K562 (cell line): ENCODE results near the gene PNMA8A. TPM values are rescaled to one million over a fixed set of nuclear protein-coding genes. Genes with fewer than 3 reads are reported as not detected.

Experiments used
- C11orf30 ChIP-seq: fragments of 450-650 bp; IDR thresholded peaks from 2 replicates; pipeline ENCODE4 v1.6.1; 2016; ENCODE audit warnings: low read depth, mild to moderate bottlenecking
- CC2D1A ChIP-seq: fragments of 450-650 bp; IDR thresholded peaks from 2 replicates; pipeline ENCODE4 v1.6.1; 2017; ENCODE audit warnings: mild to moderate bottlenecking
- CREM ChIP-seq: IDR thresholded peaks from 2 replicates; pipeline ENCODE4 v1.6.1; 2014; ENCODE audit warnings: antibody characterized with exemption, low read depth
- CXXC5 ChIP-seq: fragments of 250-450 bp; sonication (Bioruptor Pico); IDR thresholded peaks from 2 replicates; pipeline ENCODE4 v1.8.0; 2022; ENCODE audit warnings: inconsistent platforms, mild to moderate bottlenecking, moderate library complexity
- TCF3 ChIP-seq: sonication (generic); formaldehyde crosslinking; IDR thresholded peaks from 2 replicates; pipeline ENCODE4 v1.4.0; 2020; ENCODE audit warnings: mild to moderate bottlenecking, missing genetic modification reagents
- TRIM24 ChIP-seq, 2 experiments: fragments of 450-650 bp; IDR thresholded peaks; 2 replicates each; pipeline ENCODE4 v1.6.1; 2016
- XRCC3 ChIP-seq: fragments of 450-650 bp; IDR thresholded peaks from 2 replicates; pipeline ENCODE4 v1.6.1; 2017; ENCODE audit warnings: mild to moderate bottlenecking, moderate library complexity
- ZFP36 ChIP-seq: fragments of 150-350 bp; IDR thresholded peaks from 2 replicates; pipeline ENCODE4 v1.6.1; 2018; ENCODE audit warnings: low read length, low read depth; ENCODE audit not compliant: partially characterized antibody
- ZNF589 ChIP-seq: fragments of 200-800 bp; sonication (Bioruptor generic); IDR thresholded peaks from 2 replicates; pipeline ENCODE4 v1.6.1; 2016; ENCODE audit warnings: low read depth, missing genetic modification characterization, missing compliant biosample characterization
- polyA plus RNA-seq, 8 experiments: library from polyadenylated mRNA; depleted of rRNA in 4 of 8; stranded (reverse) in 5 of 8; unstranded in 3 of 8; fragments of >200 nt; fragmentation: Nextera tagmentation in 2 of 8; fragmentation: Illumina TruSeq in 1 of 8; extraction: Ambion mirVana in 2 of 8; extraction: Trizol in 1 of 8; gene quantifications; 2 replicates each; pipeline versions ENCODE4 v1.2.1 to v1.2.3, GENCODE V29; 2011 to 2014; ENCODE audit warnings: inconsistent platforms in 1 of 8, missing spikeins in 1 of 8
- total RNA-seq, 7 experiments: library from RNA; depleted of rRNA in 6 of 7; stranded (reverse); fragments of >200 nt in 6 of 7; fragmentation: Illumina TruSeq in 2 of 7; extraction: Trizol in 2 of 7; gene quantifications; 2 replicates each; pipeline versions ENCODE4 v1.2.1 to v1.2.3, GENCODE V29; 2011 to 2021; ENCODE audit warnings: low replicate concordance in 1 of 7
- TF ChIP-seq, protein P1 (sequence below), 2 experiments: fragments of 450-650 bp; IDR thresholded peaks; 2 replicates each; pipeline ENCODE4 v1.6.1; 2018; ENCODE audit warnings: mild to moderate bottlenecking in 2 of 2, low read depth in 1 of 2; ENCODE audit not compliant: partially characterized antibody in 2 of 2
- TF ChIP-seq, protein P2 (sequence below): fragments of 200-800 bp; sonication (Bioruptor generic); IDR thresholded peaks from 2 replicates; pipeline ENCODE4 v1.6.1; 2016; ENCODE audit warnings: missing genetic modification characterization, missing compliant biosample characterization
- TF ChIP-seq, protein P3 (sequence below): fragments of 450-650 bp; formaldehyde crosslinking; IDR thresholded peaks from 2 replicates; pipeline ENCODE4 v1.4.0; 2020; ENCODE audit warnings: mild to moderate bottlenecking
- TF ChIP-seq, protein P4 (sequence below), 3 experiments: fragments of 200-800 bp in 1 of 3; sonication (Bioruptor generic) in 1 of 3; sonication (generic) in 1 of 3; formaldehyde crosslinking in 1 of 3; IDR thresholded peaks; 2 replicates each; pipeline versions ENCODE4 v1.6.1 to v1.8.0; 2016 to 2022; ENCODE audit warnings: mild to moderate bottlenecking in 2 of 3, missing compliant biosample characterization in 2 of 3, missing genetic modification characterization in 2 of 3, missing genetic modification reagents in 1 of 3
- TF ChIP-seq, protein P5 (sequence below): fragments of 450-650 bp; formaldehyde crosslinking; IDR thresholded peaks from 2 replicates; pipeline ENCODE4 v1.4.0; 2022; ENCODE audit warnings: missing genetic modification characterization

The PNMA8A gene
- total and polyA plus RNA-seq, 9 of the 15 experiments (the other 6 are each of a cell fraction or from before 2014, with no cell fraction given) = 6.6 to 23.8 (median 14.9) TPM

DNA sequence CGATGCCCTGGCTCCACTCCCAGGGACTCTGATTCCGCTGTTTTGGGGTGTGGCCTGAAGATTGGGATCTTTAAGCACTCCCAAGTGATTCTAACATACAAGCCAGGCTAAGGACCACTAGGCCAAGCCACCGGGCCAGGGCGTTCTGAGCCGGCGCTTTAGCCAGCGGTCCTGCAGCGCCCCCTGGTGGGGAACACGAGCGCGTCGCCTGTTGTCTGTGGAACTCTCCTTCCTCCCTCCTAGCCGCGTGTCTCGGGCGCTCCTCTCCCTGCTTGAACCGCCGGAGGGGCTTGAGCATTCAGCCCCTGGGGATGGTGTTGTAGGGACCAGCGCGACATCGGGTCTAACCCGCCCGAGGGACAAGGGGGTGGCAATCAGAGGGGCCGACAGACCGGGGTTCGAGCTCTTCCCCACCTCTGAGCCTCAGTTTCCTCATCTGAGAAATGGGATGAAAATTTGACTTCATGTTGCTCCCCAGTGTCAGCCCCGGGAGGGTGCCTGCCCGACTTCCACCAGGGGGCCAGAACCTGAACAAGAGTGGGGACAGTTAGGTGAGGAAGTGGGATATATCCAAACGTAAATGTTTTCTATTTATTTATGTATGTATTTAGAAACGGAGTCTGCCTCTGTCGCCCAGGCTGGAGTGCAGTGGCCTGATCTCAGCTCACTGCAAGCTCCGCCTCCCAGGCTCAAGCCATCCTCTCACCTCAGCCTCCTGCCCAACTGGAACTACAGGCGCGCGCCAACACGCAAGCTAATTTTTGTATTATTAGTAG, 42.3 kb upstream of the PNMA8A start (continued):
- TF ChIP-seq, protein P1, sequence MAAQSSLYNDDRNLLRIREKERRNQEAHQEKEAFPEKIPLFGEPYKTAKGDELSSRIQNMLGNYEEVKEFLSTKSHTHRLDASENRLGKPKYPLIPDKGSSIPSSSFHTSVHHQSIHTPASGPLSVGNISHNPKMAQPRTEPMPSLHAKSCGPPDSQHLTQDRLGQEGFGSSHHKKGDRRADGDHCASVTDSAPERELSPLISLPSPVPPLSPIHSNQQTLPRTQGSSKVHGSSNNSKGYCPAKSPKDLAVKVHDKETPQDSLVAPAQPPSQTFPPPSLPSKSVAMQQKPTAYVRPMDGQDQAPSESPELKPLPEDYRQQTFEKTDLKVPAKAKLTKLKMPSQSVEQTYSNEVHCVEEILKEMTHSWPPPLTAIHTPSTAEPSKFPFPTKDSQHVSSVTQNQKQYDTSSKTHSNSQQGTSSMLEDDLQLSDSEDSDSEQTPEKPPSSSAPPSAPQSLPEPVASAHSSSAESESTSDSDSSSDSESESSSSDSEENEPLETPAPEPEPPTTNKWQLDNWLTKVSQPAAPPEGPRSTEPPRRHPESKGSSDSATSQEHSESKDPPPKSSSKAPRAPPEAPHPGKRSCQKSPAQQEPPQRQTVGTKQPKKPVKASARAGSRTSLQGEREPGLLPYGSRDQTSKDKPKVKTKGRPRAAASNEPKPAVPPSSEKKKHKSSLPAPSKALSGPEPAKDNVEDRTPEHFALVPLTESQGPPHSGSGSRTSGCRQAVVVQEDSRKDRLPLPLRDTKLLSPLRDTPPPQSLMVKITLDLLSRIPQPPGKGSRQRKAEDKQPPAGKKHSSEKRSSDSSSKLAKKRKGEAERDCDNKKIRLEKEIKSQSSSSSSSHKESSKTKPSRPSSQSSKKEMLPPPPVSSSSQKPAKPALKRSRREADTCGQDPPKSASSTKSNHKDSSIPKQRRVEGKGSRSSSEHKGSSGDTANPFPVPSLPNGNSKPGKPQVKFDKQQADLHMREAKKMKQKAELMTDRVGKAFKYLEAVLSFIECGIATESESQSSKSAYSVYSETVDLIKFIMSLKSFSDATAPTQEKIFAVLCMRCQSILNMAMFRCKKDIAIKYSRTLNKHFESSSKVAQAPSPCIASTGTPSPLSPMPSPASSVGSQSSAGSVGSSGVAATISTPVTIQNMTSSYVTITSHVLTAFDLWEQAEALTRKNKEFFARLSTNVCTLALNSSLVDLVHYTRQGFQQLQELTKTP (IDR thresholded peaks at IDR 0.05; ENCODE audit: low read depth in 1 of 2, partially characterized antibody in 2 of 2) = no peak
- TF ChIP-seq CC2D1A = peak; percentile 71; the same call in 1 of the 2 replicates
- peak; percentile 36 for TF ChIP-seq CXXC5 (CRISPR knock-in tag)
- TF ChIP-seq, protein P2, sequence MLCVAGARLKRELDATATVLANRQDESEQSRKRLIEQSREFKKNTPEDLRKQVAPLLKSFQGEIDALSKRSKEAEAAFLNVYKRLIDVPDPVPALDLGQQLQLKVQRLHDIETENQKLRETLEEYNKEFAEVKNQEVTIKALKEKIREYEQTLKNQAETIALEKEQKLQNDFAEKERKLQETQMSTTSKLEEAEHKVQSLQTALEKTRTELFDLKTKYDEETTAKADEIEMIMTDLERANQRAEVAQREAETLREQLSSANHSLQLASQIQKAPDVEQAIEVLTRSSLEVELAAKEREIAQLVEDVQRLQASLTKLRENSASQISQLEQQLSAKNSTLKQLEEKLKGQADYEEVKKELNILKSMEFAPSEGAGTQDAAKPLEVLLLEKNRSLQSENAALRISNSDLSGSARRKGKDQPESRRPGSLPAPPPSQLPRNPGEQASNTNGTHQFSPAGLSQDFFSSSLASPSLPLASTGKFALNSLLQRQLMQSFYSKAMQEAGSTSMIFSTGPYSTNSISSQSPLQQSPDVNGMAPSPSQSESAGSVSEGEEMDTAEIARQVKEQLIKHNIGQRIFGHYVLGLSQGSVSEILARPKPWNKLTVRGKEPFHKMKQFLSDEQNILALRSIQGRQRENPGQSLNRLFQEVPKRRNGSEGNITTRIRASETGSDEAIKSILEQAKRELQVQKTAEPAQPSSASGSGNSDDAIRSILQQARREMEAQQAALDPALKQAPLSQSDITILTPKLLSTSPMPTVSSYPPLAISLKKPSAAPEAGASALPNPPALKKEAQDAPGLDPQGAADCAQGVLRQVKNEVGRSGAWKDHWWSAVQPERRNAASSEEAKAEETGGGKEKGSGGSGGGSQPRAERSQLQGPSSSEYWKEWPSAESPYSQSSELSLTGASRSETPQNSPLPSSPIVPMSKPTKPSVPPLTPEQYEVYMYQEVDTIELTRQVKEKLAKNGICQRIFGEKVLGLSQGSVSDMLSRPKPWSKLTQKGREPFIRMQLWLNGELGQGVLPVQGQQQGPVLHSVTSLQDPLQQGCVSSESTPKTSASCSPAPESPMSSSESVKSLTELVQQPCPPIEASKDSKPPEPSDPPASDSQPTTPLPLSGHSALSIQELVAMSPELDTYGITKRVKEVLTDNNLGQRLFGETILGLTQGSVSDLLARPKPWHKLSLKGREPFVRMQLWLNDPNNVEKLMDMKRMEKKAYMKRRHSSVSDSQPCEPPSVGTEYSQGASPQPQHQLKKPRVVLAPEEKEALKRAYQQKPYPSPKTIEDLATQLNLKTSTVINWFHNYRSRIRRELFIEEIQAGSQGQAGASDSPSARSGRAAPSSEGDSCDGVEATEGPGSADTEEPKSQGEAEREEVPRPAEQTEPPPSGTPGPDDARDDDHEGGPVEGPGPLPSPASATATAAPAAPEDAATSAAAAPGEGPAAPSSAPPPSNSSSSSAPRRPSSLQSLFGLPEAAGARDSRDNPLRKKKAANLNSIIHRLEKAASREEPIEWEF (CRISPR knock-in tag) = no peak
- TF ChIP-seq, protein P3, sequence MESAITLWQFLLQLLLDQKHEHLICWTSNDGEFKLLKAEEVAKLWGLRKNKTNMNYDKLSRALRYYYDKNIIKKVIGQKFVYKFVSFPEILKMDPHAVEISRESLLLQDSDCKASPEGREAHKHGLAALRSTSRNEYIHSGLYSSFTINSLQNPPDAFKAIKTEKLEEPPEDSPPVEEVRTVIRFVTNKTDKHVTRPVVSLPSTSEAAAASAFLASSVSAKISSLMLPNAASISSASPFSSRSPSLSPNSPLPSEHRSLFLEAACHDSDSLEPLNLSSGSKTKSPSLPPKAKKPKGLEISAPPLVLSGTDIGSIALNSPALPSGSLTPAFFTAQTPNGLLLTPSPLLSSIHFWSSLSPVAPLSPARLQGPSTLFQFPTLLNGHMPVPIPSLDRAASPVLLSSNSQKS (CRISPR knock-in tag) = no peak
- TF ChIP-seq, protein P4, sequence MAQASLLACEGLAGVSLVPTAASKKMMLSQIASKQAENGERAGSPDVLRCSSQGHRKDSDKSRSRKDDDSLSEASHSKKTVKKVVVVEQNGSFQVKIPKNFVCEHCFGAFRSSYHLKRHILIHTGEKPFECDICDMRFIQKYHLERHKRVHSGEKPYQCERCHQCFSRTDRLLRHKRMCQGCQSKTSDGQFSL (CRISPR knock-in tag; IDR thresholded peaks at IDR 0.05) = no peak
- TF ChIP-seq, protein P4 (tag; IDR thresholded peaks at IDR 0.05) = no peak
- TF ChIP-seq C11orf30 = no peak
- no peak for TF ChIP-seq XRCC3
- TF ChIP-seq, protein P5, sequence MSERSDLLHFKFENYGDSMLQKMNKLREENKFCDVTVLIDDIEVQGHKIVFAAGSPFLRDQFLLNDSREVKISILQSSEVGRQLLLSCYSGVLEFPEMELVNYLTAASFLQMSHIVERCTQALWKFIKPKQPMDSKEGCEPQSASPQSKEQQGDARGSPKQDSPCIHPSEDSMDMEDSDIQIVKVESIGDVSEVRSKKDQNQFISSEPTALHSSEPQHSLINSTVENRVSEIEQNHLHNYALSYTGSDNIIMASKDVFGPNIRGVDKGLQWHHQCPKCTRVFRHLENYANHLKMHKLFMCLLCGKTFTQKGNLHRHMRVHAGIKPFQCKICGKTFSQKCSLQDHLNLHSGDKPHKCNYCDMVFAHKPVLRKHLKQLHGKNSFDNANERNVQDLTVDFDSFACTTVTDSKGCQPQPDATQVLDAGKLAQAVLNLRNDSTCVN (CRISPR knock-in tag) = no peak
- no peak for TF ChIP-seq TCF3
- TF ChIP-seq ZFP36 = peak; percentile 22
- peak; percentile 49 for TF ChIP-seq CREM
- TF ChIP-seq ZNF589 (CRISPR knock-in tag) = no peak
- no peak for TF ChIP-seq TRIM24 (IDR thresholded peaks at IDR 0.05)
